ENCODE measurements around the gene SH2D3A. TPM values are rescaled to one million over a fixed set of nuclear protein-coding genes. Genes with fewer than 3 reads are reported as not detected.
"Not testable (repeated sequence)": the region's sequence is repeated elsewhere in the genome, so short reads cannot be mapped to it uniquely, and the experiment has no call there.

SH2D3A gene
- total and polyA plus RNA-seq, 2 of the 8 experiments (the other 6 are each of a cell fraction or from before 2014, with no cell fraction given) = 14.5 to 22.1 TPM

GRCh38 chr19:6776045-6776444, 8.8 kb upstream of the SH2D3A start:
- CTCF ChIA-PET (ENCODE audit: partially characterized antibody); H3K4ac ChIP-seq (replicated peaks; ENCODE audit: insufficient read length, low read depth, low read length); H3K27me3 ChIP-seq (replicated peaks in 1 of 4; ENCODE audit: control insufficient read depth in 3 of 4, extremely low read depth in 1 of 4, insufficient read depth in 3 of 4, low read length in 3 of 4); POLR2A ChIA-PET (ENCODE audit: partially characterized antibody); H2BK120ac ChIP-seq (replicated peaks; ENCODE audit: low read depth, low read length); H3K23me2 ChIP-seq (ENCODE audit: low read depth, low read length); H3K36me3 ChIP-seq (ENCODE audit: control insufficient read depth in 2 of 4, insufficient read depth in 4 of 4, low read length in 3 of 4); H2BK5ac ChIP-seq (ENCODE audit: low read depth, low read length); H3K9ac ChIP-seq (replicated peaks in 1 of 4; ENCODE audit: extremely low read depth in 1 of 4, low read depth in 3 of 4, low read length in 3 of 4); H2BK12ac ChIP-seq (ENCODE audit: low read depth, low read length); H4K20me1 ChIP-seq (replicated peaks in 1 of 2; ENCODE audit: control insufficient read depth in 1 of 2, insufficient read depth in 2 of 2, low read length in 2 of 2); H2AK5ac ChIP-seq (ENCODE audit: low read depth, low read length); H3K18ac ChIP-seq (ENCODE audit: extremely low read depth, low read length); H3K27ac ChIP-seq (ENCODE audit: low read depth, low read length); H3K14ac ChIP-seq (ENCODE audit: insufficient read length); H3K9me3 ChIP-seq (ENCODE audit: insufficient read depth in 2 of 2, low read depth in 1 of 2, low read length in 1 of 2); FAIRE-seq; H4K8ac ChIP-seq (ENCODE audit: extremely low read depth, insufficient read depth, low read length); H3K79me2 ChIP-seq (ENCODE audit: control insufficient read depth in 1 of 2, insufficient read depth in 2 of 2, low read length in 2 of 2); DNase-seq (ENCODE audit: low read depth in 1 of 2, low spot score in 2 of 2); H2AFZ ChIP-seq (ENCODE audit: low read length); H3K4me3 ChIP-seq (ENCODE audit: extremely low read depth in 1 of 4, insufficient read depth in 2 of 4, low read depth in 3 of 4, low read length in 4 of 4); H3K79me1 ChIP-seq (ENCODE audit: low read depth, low read length); H4K5ac ChIP-seq (ENCODE audit: insufficient read length, low read depth, low read length); H3K23ac ChIP-seq (ENCODE audit: insufficient read length); H4K91ac ChIP-seq (replicated peaks; ENCODE audit: insufficient read length, low read length); H2BK15ac ChIP-seq (ENCODE audit: low read length); H2BK20ac ChIP-seq (ENCODE audit: low read length); H3K4me2 ChIP-seq (ENCODE audit: insufficient read depth in 1 of 2, low read depth in 2 of 2, low read length in 2 of 2); H3K56ac ChIP-seq (replicated peaks; ENCODE audit: insufficient read length, low read depth, low read length): not testable (repeated sequence)
- peaks cover 0 to 13% (median 2%) of the 10 kb centered on the region in 4 experiments; a peak in 3 of 7 replicates for H3K4me1 ChIP-seq (replicated peaks in 1 of 4; ENCODE audit: control insufficient read depth in 3 of 4, insufficient read depth in 4 of 4, low read length in 3 of 4)

Data from H1 (cell line).